Breast epithelium (tissue), 3 donors: Measurements from ENCODE around the gene CPNE4.

Source experiments
- CTCF ChIP-seq, 3 donors: fragments of 450-650 bp; IDR thresholded peaks; one replicate each; pipeline ENCODE4 v1.5.1; 2016 to 2017; ENCODE audit warnings: antibody characterized with exemption in 3 of 3, mild to moderate bottlenecking in 3 of 3, moderate library complexity in 3 of 3
- POLR2AphosphoS5 ChIP-seq, 3 donors: sonication (generic); formaldehyde crosslinking; IDR thresholded peaks; one replicate each; pipeline ENCODE4 v1.6.1; 2017; ENCODE audit warnings: antibody characterized with exemption in 3 of 3

GRCh38 chr3:132001036-132001435, 33.8 kb downstream of the CPNE4 start:
- TF ChIP-seq POLR2AphosphoS5 (IDR thresholded peaks at IDR 0.05) (no peak), CTCF (IDR thresholded peaks at IDR 0.05) (no peak)
